HS-27A (cell line): Measurements from ENCODE around the gene FAM184B.

Experiments used
- DNase-seq: peaks from one replicate; pipeline ENCODE4 v3.0.0-alpha.2; 2012; ENCODE audit warnings: low read depth, missing footprints

Gene FAM184B

DNA sequence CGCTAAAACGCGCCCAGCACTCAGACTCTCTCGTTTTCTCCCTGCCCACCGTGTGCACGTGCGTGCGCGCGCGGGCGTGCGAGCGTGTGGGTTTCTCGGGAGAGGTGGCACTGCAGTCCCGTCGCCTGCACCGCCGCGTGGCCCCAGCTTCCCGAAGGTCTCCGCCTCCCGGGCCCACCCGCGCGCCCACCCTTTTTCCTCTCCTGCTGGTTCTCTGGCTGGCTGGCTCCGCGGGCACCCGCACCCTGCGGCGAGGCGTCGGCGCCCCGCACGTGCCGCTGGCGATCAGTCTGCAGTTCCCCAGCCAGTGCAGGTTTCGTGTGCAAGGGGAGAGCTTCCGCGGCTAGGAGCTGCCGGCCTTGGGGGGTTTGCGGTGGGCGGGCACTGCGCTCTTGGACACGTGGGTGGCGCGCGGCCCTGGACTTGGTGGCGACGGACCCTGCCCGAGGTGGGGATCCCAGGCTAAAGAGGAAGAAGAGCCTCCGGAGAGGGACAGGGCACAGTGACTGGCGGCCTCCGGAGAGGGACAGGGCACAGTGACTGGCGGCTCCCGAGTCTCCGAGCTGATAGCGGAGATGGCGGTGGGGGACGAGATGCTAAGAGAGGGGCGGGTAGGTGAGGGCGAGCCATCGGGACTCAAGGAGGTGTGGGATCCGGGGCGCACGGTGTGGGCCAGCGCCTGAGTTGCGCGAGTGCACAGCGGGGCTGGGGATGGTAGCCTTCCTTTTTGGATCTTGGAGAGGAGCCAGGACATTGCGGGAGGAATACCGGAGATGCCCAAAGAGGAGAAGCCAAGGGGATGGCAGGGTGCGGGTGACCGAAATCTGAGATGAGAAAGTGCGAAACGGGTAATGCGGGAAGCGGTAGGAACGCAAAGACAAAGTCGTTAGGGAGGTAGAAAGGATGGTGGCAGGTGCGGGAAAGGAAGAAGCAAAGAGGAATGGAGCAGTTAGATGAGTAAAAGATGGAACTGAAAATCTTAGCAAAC lies at the start of gene FAM184B:
FAM184B (minus strand) TSS at position 322 of the 988 bp plus-strand sequence. CDS start 322 bp downstream, outside the sequence.
- DNase-seq: no peak

- no peak for DNase-seq
These were observed 42.6 kb upstream of the FAM184B start for GRCh38 chr4:17823871-17824669.

DNA sequence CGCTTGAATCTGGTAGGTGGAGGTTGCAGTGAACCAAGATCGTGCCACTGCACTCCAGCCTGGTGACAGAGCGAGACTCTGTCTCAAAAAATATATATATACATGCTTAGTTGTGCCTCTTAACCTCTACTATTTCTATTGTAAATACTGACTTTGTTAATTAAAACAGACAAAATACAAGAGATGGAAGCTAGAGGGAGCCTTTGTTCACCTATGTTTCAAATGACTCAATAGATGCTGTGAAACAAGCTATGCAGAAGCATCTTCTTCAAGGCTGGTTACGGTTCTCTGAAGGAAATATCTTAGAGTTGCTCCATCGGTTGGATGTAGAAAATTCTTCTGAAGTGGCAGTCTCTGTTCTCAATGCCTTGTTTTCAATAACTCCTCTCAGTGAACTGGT lies 35.6 kb upstream of the FAM184B start:
- no peak for DNase-seq

- DNase-seq: no peak
These were observed 34.7 kb upstream of the FAM184B start for GRCh38 chr4:17816142-17816541.

- DNase-seq: peak; percentile 24
These were observed 32.7 kb upstream of the FAM184B start for GRCh38 chr4:17814140-17814539.

GRCh38 chr4:17812801-17813200 lies 31.4 kb upstream of the FAM184B start:
- no peak for DNase-seq

DNA sequence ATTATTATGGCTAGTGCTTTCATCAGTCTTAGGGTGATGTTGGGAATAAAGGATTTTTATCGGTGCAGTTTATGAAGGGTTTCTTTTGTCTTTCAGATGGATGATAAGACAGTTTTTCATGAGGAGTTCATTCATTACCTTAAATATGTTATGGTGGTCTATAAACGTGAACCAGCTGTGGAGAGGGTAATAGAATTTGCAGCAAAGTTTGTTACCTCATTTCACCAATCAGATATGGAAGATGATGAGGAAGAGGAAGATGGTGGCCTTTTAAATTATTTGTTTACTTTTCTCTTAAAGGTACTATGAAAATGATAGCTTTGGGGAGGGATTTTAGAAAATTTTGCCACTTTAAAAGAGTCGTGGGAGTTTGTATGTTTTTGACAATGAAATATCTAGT lies 30.7 kb upstream of the FAM184B start:
- no peak for DNase-seq

- no peak for DNase-seq
These were observed 29.7 kb upstream of the FAM184B start for GRCh38 chr4:17811078-17811603.

- DNase-seq: peak; percentile 98
These were observed 29.0 kb upstream of the FAM184B start, which contains the start of the genes DCAF16 and NCAPG for GRCh38 chr4:17810260-17811077. DCAF16 (minus strand) TSS chr4:17810757; CDS start chr4:17804141, 6,616 bp downstream. NCAPG (plus strand) TSS chr4:17810979; CDS start chr4:17811078, 99 bp downstream.

DNA sequence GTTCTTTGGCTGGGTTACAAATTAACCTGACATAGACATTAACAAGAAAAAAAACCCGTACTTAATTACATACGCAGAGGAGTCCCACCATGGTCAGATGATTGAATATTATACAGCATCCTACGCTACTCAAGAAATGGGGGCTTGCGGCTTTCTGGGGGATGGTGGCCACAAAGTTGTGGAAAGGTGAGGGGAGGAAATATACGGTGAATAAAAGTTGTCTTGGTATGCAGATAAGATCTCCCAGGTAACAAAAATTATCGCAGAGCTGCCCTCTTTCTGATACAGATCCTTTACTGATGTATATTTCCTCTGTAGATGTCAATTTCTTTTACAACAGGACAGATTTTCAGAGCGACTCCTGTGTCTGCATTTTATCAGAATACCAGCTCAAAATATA lies 28.2 kb upstream of the FAM184B start:
- DNase-seq: no peak

- DNase-seq: no peak
These were observed 26.0 kb upstream of the FAM184B start for GRCh38 chr4:17807446-17807845.

DNA sequence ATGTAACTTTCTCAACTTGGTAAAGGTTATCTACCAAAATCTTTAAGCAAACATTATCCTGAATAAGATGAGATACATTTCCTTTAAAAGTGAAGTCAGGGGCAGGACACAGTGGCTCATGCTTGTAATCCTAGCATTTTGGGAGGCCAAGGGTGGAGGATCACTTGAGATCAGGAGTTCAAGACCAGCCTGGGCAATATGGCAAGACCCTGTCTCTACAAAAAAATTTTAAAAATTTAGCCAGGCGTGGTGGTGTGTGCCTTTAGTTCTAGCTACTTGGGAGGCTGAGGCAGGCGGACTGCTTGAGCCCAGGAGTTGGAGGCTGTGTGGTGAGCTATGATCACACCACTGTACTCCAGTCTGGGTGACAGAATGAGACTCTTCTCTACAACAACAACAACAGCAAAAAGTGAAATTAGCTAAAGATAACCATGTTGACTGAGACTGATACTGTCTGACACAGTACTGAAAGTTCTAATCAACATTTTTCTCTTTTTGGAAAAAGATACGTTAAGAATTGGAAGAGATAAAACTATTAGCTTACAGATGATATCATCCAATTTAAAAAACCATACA lies 24.2 kb upstream of the FAM184B start:
- DNase-seq: no peak

- DNase-seq: no peak
These were observed 16.4 kb upstream of the FAM184B start for GRCh38 chr4:17797808-17798207.

DNA sequence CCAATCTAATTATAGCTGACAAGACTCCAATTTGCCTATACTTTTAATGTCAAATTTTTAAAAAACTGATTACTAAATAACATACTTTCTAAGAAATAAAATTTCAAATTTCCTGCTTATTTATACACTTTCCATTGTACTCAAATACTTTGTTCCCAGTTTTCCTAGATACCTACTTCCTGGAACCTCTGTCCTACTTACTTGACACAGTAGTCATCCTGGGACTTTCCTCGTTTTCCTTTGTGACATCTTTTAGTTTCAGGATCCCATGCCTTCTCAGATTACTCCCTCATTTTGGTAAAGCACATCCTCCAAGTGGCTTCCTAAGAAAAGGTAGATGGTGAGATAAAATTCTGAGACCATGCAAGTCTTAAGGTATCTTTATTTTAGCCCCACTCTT lies 13.3 kb upstream of the FAM184B start:
- DNase-seq: no peak

GRCh38 chr4:17788956-17789355 lies 7.5 kb upstream of the FAM184B start:
- DNase-seq: no peak

DNA sequence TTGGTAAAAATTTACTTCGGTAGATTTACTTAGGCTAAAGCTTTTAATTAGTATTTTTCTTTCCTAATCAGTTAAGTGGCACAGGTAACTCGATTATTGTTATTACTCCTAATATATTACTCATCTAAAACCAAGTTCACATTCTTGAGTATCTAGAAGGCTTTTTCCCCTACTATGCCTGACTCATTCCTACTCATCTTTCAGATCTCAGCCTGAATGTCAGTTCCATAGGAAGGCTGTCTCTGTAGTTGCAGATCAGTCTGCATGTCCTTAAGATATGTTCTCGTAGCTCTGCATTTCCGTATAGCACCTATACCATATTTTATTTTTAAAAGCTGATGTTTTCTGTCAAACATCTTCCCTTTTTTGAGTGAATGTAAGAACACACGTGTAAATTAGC lies 5.9 kb upstream of the FAM184B start:
- no peak for DNase-seq

DNA sequence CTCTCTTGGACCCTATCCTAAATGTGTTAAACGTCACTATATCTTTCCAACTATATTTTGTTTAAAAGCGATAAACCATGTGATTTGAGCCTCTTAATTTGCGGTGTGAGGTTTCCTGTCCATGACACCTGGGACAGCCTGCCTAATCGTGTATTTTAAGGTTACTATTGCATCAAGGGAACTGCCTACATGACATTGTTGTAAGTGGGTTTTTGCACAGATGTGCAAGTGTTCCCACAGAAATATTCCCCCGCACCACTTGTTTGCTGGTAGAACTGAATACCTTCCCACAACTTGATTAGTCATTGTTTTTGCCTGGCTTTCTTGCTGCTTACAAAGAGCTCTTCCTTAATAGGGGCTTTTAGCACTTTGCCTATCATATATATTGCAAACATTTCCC lies 5.1 kb upstream of the FAM184B start:
- DNase-seq: no peak

GRCh38 chr4:17785858-17786257 lies 4.4 kb upstream of the FAM184B start:
- DNase-seq: no peak

GRCh38 chr4:17780501-17781299 lies 721 bp downstream of the FAM184B start:
- no peak for DNase-seq

GRCh38 chr4:17778431-17778830 lies 3.0 kb downstream of the FAM184B start:
- DNase-seq: no peak
